SJSA1 (cell line): ENCODE data around the gene SLC19A1. TPM values are rescaled to one million over a fixed set of nuclear protein-coding genes. Genes with fewer than 3 reads are reported as not detected.

Experiments used
- DNase-seq, 2 experiments: peaks; one replicate each; pipeline ENCODE4 v3.0.0-alpha.2; 2015 to 2020; ENCODE audit warnings: low spot score in 2 of 2, low read depth in 1 of 2
- H3K27ac ChIP-seq: fragments of 250-450 bp; sonication (Bioruptor Pico); 2 replicates; pipeline ENCODE4 v1.5.1; 2020; ENCODE audit warnings: mild to moderate bottlenecking, moderate library complexity
- H3K27me3 ChIP-seq: fragments of 250-450 bp; sonication (Bioruptor Pico); replicated peaks from 2 replicates; pipeline ENCODE4 v1.5.1; 2020; ENCODE audit warnings: mild to moderate bottlenecking, moderate library complexity
- H3K36me3 ChIP-seq: fragments of 250-450 bp; sonication (Bioruptor Pico); 2 replicates; pipeline ENCODE4 v1.5.1; 2020; ENCODE audit warnings: mild to moderate bottlenecking
- H3K4me1 ChIP-seq: fragments of 250-450 bp; sonication (Bioruptor Pico); replicated peaks from 2 replicates; pipeline ENCODE4 v1.6.1; 2021; ENCODE audit warnings: mild to moderate bottlenecking
- H3K4me3 ChIP-seq: fragments of 250-450 bp; sonication (Bioruptor Pico); 2 replicates; pipeline ENCODE4 v1.5.1; 2020; ENCODE audit warnings: mild to moderate bottlenecking
- H3K9me3 ChIP-seq: fragments of 250-450 bp; sonication (Bioruptor Pico); replicated peaks from 2 replicates; pipeline ENCODE4 v1.5.1; 2020; ENCODE audit warnings: mild to moderate bottlenecking
- total RNA-seq: library from RNA; depleted of rRNA; stranded (reverse); fragments of >200 nt; shearing (Covaris generic); gene quantifications from 2 replicates; pipeline ENCODE4 v1.2.3, GENCODE V29; 2014

The SLC19A1 gene
- total RNA-seq, 1 experiment from 2014 or later = 18.0 TPM

DNA sequence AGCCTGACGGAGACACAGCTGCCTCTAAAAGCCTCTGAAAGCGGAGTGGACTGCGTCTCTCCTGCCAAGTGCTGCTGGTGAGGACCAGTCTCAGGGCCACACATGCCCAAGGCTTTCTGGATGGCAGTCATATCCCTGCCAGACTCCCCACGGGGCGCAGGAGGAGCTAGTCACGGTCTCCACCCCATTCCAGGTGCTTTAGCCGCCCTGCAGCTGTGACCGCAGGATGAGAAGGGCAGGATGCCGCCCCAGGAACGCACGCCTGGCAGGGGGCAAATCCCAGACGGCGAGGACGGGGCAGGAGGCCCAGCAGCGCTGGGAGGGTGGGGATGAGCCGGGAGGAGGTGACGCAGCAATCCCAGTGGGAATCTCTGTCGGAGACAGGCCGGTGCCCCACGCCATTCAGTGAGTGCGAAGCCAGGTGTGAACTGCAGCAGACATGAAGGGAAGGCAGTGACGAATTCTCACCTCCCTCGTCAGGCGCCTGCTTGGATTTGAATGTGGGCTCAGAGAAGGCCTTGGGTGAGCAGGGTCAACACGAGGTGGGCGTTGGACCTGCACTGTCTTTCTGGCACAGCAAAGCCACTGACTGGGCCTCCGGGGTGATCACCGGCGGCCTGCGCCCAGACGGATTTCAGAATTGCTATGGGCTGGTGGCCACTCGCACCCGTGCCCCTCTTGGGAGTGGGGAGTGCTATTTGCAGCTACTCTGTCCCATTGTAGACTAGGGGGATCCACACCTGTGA, 38.5 kb upstream of the SLC19A1 start:
- no peaks in the 10 kb centered on the region for H3K27me3 ChIP-seq
- H3K4me3 ChIP-seq = no peak overlapping the region
- peaks cover 15% of the 10 kb centered on the region for H3K9me3 ChIP-seq
- H3K36me3 ChIP-seq = no peaks in the 10 kb centered on the region
- DNase-seq = peak in 1 of 2 experiments; percentile 40
- H3K27ac ChIP-seq = no peak overlapping the region
- H3K4me1 ChIP-seq = no peaks in the 10 kb centered on the region

DNA sequence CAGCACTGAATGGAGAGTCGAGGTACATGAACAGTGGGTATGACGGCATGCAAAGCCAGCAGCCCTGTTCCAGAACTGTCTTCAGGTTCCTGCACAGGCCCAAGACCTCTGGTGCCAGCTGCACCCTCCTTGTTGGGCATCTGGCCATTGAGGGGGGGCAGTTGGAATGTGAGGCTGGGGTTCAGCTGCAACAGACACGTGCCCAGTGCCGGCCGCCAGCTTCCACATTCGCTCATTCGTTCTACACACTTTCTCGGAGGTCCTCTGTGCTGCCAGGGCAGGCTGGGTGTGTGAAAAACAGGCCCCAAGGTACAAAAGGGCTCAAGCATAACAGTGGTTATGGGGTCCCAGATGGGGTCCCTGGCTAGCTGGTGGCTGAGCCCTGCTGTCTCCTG, 37.9 kb upstream of the SLC19A1 start:
- H3K4me1 ChIP-seq = peaks cover 5% of the 10 kb centered on the region
- no peaks in the 10 kb centered on the region for H3K27me3 ChIP-seq

DNA sequence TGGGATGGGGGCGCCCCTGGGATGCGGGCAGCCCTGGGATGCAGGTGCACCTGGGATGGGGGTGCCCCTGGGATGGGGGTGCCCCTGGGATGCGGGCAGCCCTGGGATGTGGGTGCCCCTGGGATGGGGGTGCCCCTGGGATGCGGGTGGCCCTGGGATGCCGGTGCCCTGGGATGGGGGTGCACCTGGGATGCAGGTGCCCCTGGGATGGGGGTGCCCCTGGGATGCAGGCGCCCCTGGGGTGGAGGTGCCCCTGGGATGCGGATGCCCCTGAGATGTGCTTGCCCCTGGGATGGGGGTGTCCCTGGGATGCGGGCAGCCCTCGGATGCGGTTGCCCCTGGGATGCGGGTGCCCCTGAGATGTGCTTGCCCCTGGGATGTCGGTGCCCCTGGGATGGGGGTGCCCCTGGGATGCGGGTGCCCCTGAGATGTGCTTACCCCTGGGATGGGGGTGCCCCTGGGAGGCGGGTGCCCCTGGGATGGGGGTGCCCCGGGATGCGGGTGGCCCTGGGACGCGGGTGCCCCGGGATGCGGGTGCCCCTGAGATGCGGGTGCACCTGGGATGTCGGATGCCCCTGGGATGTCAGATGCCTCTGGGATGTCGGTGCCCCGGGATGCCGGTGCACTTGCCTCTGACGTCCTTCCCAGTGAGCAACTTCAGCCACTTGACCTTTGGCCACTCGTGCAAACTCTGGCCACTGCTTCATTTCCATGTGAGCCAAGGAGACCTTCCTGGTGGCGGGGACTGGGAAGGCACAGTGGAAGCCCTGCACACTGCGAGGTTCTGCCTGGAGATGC, 37.3 kb upstream of the SLC19A1 start:
- no peak overlapping the region for H3K4me3 ChIP-seq
- H3K4me1 ChIP-seq = peaks cover 10% of the 10 kb centered on the region
- no peaks in the 10 kb centered on the region for H3K36me3 ChIP-seq
- DNase-seq = peak in 1 of 2 experiments; percentile 36
- no peak overlapping the region for H3K27ac ChIP-seq
- H3K27me3 ChIP-seq = no peaks in the 10 kb centered on the region
- H3K9me3 ChIP-seq = peaks cover 15% of the 10 kb centered on the region

More for the DNA sequence above, 37.9 kb upstream of the SLC19A1 start:
- Histone ChIP-seq H3K9me3 (peaks cover 15% of the 10 kb centered on the region), H3K36me3 (no peaks in the 10 kb centered on the region), H3K27ac (no peak overlapping the region), H3K4me3 (no peak overlapping the region)
- peak in 1 of 2 experiments; percentile 27 for DNase-seq

GRCh38 chr21:45578811-45579381, 36.7 kb upstream of the SLC19A1 start:
- peaks cover 10% of the 10 kb centered on the region for H3K9me3 ChIP-seq
- no peak overlapping the region for H3K27ac ChIP-seq
- no peaks in the 10 kb centered on the region for H3K36me3 ChIP-seq
- no peaks in the 10 kb centered on the region for H3K27me3 ChIP-seq
- peak in 1 of 2 experiments; percentile 25 for DNase-seq
- no peak overlapping the region for H3K4me3 ChIP-seq
- H3K4me1 ChIP-seq = peaks cover 17% of the 10 kb centered on the region

- Histone ChIP-seq H3K36me3 (no peaks in the 10 kb centered on the region), H3K4me1 (peaks cover 23% of the 10 kb centered on the region), H3K9me3 (peaks cover 4% of the 10 kb centered on the region; the same call in 1 of the 2 replicates), H3K27me3 (no peaks in the 10 kb centered on the region), H3K27ac (no peak overlapping the region), H3K4me3 (no peak overlapping the region)
- DNase-seq = peak in 1 of 2 experiments; percentile 44
These were observed 36.0 kb upstream of the SLC19A1 start for GRCh38 chr21:45578176-45578801.

DNA sequence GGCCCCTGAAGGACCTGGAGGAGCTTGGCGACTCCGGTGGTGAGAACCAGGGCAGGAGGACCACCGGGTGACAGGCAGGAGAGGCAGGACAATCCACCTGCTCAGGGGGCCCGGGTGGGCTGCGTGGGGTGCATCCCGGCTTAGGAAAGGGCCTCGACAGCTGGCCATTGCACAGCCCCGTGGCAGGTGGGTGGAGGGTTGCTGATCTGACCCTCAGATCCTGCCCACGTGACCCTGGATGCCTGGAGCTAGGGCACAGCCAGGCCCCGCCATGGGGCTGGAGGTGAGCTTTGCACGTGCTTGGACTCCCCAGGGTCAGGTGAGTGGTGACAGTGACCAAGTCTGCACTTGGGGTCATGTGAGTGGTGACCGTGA, 35.5 kb upstream of the SLC19A1 start:
- Histone ChIP-seq H3K4me1 (peaks cover 28% of the 10 kb centered on the region), H3K9me3 (no peaks in the 10 kb centered on the region), H3K4me3 (no peak overlapping the region), H3K27ac (no peak overlapping the region), H3K36me3 (no peaks in the 10 kb centered on the region), H3K27me3 (no peaks in the 10 kb centered on the region)
- no peak for DNase-seq

GRCh38 chr21:45576838-45577737, 34.8 kb upstream of the SLC19A1 start:
- no peak overlapping the region for H3K27ac ChIP-seq
- peaks cover 35% of the 10 kb centered on the region for H3K4me1 ChIP-seq
- no peaks in the 10 kb centered on the region for H3K27me3 ChIP-seq
- peaks cover 2% of the 10 kb centered on the region; the same call in 1 of the 2 replicates for H3K36me3 ChIP-seq
- H3K4me3 ChIP-seq = no peak overlapping the region
- DNase-seq = no peak
- no peaks in the 10 kb centered on the region for H3K9me3 ChIP-seq

DNA sequence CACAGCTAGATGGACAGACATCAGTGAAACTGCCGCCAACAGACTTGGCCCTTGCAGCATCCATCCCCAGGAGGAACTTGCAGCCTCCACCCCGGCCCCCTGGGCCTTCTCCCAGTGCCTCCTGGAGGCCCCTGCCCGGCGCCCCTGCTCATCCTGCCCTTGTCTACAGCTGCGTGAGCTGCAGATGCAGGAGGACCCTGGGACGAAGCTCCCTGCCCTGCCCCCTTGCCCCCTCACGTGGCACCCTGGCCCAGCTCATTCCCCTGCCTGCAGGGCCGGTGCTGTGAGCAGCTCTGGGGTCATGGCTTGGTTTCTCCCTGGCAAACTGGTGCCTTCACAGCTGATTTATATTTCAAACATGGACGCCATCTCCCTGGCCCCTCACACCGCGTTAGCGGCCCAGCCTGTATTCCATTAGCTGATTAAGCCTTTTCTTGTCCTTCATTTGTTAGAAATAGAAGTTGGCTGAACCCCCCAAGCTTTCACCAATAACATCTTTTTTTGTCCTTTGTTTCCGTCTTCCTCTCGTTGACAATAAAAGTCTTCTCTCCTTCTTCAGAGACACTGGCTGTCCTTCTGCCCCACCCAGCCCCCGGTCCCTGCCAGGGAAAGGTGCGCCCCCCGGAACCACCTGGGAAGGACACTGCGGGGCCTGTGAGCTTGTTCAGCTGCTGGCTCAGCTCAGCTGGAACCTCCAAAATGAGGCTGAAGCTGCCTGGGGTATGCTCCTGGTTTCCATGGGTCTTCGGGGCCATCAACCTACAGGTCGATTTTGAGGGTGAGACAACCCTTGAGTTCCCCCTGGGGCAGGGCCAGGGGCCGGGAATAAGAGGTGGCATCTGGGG, 34.0 kb upstream of the SLC19A1 start:
- Histone ChIP-seq H3K4me1 (peaks cover 44% of the 10 kb centered on the region), H3K27me3 (no peaks in the 10 kb centered on the region), H3K4me3 (no peak overlapping the region), H3K9me3 (no peaks in the 10 kb centered on the region), H3K27ac (no peak overlapping the region), H3K36me3 (peaks cover 3% of the 10 kb centered on the region; the same call in 1 of the 2 replicates)
- no peak for DNase-seq

DNA sequence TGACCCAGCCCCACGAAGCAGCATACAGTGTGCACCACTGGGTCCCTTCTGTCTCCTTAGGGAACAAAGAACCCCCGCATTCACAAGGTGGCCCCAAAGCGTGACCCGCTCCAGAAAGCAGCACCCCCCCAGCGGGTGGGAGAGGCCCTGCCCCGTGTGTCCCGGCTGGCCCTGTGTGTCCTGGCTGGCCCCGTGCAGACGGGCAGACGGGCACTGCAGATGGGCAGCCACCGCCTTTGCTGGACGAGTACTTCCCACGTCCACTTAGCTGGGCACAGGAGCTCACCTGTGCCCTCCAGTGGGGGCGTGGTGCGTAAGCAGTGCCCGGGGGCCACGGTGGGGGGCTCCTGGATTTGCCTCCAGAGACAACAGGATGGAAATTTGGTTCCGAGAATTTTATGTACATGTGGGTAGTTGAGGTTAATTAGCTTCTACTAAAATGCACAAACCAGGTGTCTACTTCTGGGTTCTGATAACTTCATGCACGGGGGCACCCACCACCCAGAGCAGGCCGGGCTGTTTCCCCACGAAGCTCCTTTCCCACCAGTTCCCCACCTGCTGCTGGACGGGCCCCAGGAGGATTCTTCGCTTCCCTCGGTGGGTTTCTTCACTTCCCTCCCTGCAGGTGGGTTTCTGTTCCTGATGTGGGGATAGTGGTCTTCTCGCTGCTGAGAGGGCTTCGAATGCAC, 33.2 kb upstream of the SLC19A1 start:
- Histone ChIP-seq H3K4me1 (peaks cover 52% of the 10 kb centered on the region), H3K36me3 (peaks cover 3% of the 10 kb centered on the region; the same call in 1 of the 2 replicates), H3K27me3 (no peaks in the 10 kb centered on the region), H3K9me3 (no peaks in the 10 kb centered on the region), H3K27ac (no peak overlapping the region; the same call in 1 of the 2 replicates), H3K4me3 (no peak overlapping the region)
- no peak for DNase-seq

DNA sequence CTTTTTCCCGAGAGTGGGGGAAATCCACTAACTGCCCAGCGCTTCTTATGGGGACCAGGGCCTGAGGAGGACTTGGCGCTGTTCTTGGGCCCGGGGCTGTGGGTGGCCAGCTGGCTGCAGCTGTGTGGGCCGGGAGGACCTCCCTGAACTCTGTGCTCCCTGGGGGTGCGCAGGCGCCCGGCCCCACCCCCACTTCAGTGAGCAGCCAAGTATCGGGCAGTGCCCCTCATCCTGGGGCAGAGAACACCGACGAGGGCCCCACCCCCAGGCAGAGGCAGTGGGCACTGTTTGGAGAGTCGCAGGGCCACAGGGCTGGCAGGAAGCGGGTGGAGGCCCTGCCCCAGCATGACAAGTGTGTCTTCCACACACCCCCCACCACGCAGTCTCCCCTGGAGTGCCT, 32.5 kb upstream of the SLC19A1 start:
- DNase-seq = peak; percentile 91 to 94
- peak overlapping the region; percentile 32 for H3K4me3 ChIP-seq
- no peaks in the 10 kb centered on the region for H3K9me3 ChIP-seq
- peaks cover 7% of the 10 kb centered on the region for H3K36me3 ChIP-seq
- H3K27me3 ChIP-seq = no peaks in the 10 kb centered on the region
- peaks cover 59% of the 10 kb centered on the region for H3K4me1 ChIP-seq
- peak overlapping the region; percentile 95 for H3K27ac ChIP-seq

DNA sequence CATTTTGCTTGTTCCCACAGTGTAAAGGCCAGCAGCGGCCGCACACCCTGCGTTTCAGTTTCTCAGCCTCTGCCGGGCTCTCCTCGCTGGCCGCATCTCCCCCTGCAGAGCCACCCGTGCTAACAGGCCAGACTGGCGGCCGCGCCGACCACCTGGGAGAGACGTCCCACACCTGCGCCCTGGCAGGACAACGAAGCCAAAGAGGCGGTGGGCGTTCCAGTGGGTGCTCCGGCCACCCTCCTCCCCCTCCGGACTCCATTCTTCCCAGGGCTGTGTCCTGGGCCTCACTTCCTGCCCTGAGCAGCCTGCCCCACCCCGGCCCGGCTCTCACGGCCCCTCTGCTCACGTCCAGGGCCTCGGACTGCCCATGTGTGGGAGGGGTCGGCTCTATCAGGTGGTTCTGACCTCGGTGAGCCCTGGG, 31.9 kb upstream of the SLC19A1 start:
- Histone ChIP-seq H3K4me1 (peaks cover 59% of the 10 kb centered on the region), H3K36me3 (peaks cover 10% of the 10 kb centered on the region), H3K9me3 (no peaks in the 10 kb centered on the region), H3K27ac (peak overlapping the region; percentile 95), H3K27me3 (no peaks in the 10 kb centered on the region), H3K4me3 (peak overlapping the region; percentile 32)
- DNase-seq = peak in 1 of 2 experiments; percentile 73
